ENCODE data around the gene OR6C2.
"Not testable (repeated sequence)": the region's sequence is repeated elsewhere in the genome, so short reads cannot be mapped to it uniquely, and the experiment has no call there.

The OR6C2 gene

DNA sequence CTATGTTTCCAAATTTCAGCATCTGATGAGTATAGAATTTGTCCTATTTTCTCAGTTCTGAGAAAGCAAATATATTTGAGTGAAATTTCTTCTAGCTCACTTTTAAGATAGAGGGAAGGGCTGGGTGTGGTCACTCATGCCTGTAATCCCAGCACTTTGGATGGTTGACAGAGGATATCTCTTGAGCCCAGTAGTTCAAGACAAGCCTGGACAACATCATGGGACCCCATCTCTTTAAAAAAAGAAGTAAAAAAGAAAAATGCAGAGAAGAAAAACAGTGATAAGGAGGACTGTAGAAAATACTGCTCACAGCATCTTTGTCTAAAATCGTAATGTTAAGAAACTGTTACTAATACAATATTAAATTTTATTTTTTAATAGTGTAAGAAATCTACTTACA lies 28.4 kb downstream of the OR6C2 start:
- DNase-seq (ENCODE audit: low spot score) = no peak

GRCh38 chr12:55479136-55479535 lies 35.3 kb downstream of the OR6C2 start:
- not testable (repeated sequence) for DNase-seq (ENCODE audit: low spot score)

DNA sequence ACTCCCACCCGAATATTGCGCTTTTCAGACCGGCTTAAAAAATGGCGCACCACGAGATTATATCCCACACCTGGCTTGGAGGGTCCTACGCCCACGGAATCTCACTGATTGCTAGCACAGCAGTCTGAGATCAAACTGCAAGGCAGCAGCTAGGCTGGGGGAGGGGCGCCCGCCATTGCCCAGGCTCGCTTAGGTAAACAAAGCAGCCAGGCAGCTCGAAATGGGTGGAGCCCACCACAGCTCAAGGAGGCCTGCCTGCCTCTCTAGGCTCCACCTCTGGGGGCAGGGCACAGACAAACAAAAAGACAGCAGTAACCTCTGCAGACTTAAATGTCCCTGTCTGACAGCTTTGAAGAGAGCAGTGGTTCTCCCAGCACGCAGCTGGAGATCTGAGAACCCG lies 40.4 kb downstream of the OR6C2 start:
- not testable (repeated sequence) for DNase-seq (ENCODE audit: low spot score)

DNA sequence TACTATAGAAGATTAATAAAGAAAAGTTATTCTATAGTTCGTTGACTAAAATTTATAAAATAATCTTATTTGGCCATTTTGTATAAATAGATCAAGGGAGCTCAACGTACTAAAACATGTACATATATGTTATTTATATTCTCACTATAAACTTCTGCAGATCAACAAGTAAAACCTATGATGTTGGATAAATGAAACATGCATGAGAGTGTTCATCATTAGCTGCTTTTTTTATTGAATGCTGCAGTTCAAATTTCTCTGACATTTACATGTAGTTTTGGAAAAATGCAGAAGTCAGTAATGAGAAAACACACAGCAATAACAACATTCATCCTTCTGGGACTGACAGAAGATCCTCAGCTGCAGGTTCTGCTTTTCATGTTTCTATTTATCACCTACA lies 48.2 kb downstream of the OR6C2 start, which contains the start of gene OR6C68:
Gene OR6C68 (plus strand): TSS at position 301 of the 400 bp plus-strand sequence. CDS start 0 bp downstream, at position 301.
- DNase-seq (ENCODE audit: low spot score) = no peak

DNA sequence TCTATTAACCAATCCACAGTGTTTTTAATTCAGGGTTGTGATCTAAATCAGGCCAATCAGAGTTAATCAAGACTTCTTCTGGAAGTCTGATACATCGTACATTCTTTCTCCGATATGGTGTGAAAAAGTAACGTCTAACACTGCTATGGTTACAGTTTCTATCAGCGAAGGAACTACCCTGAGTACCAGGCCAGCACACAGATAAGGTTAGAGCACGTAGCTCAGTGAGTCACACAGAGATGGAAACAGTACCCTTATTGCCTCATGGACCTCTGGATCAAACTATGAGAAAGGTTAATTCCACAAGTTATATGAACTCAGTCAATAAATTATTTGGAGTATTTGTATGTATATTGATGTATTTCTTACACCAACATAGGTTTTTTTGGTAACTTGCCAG lies 51.6 kb downstream of the OR6C2 start:
- DNase-seq (ENCODE audit: low spot score) = no peak

GRCh38 chr12:55499231-55499630 lies 55.4 kb downstream of the OR6C2 start:
- no peak for DNase-seq (ENCODE audit: low spot score)

GRCh38 chr12:55499810-55500252 lies 56.0 kb downstream of the OR6C2 start:
- DNase-seq (ENCODE audit: low spot score) = no peak

DNA sequence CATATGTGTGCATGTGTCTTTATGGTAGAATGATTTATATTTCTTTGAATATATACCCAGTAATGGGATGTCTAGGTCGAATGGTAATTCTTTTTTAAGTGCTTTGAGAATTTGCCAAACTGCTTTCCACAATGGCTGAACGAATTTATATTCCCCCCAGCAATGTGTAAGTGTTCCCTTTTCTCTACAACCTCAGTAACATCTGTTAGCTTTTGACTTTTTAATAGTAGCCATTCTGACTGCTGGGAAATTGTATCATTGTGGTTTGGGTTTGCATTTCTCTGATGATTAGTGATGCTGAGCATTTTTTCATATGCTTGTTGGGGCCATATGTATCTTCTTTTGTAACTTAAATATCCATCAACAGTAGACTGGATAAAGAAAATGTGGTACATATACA lies 57.7 kb downstream of the OR6C2 start:
- DNase-seq (ENCODE audit: low spot score) = no peak
